Dendritic cell treated with granulocyte-macrophage colony-stimulating factor and Interleukin-4, amounts not matched to agents 40 ng/mL and 50 ng/mL, for 4 days (primary cell): ENCODE results near the gene TNIK.

Experiments used
- H3K27ac Mint-ChIP-seq: one replicate; pipeline ENCODE4 v1.8.0; 2022; ENCODE audit warnings: mild to moderate bottlenecking, mixed read lengths
- H3K27me3 Mint-ChIP-seq: one replicate; pipeline ENCODE4 v1.8.0; 2022; ENCODE audit warnings: mild to moderate bottlenecking, mixed read lengths
- H3K36me3 Mint-ChIP-seq: one replicate; pipeline ENCODE4 v1.8.0; 2022; ENCODE audit warnings: low read depth, mixed read lengths
- H3K4me1 Mint-ChIP-seq: one replicate; pipeline ENCODE4 v1.8.0; 2022; ENCODE audit warnings: low read depth, mixed read lengths
- H3K4me3 Mint-ChIP-seq: one replicate; pipeline ENCODE4 v1.8.0; 2022; ENCODE audit warnings: mild to moderate bottlenecking, moderate library complexity, mixed read lengths
- H3K9me3 Mint-ChIP-seq: one replicate; pipeline ENCODE4 v1.8.0; 2022; ENCODE audit warnings: mixed read lengths
- intact Hi-C: fragments of 100-400 bp; cut with micrococcal nuclease; formaldehyde crosslinking; loops from one replicate; pipeline ENCODE4 v1.15.0; 2022

Gene TNIK

GRCh38 chr3:171113716-171114115, 346.5 kb downstream of the TNIK start:
- H3K27ac Mint-ChIP-seq = no peak overlapping the region
- no peaks in the 10 kb centered on the region for H3K4me1 Mint-ChIP-seq
- intact Hi-C loops = no loop called here
- H3K27me3 Mint-ChIP-seq = no peaks in the 10 kb centered on the region
- no peaks in the 10 kb centered on the region for H3K9me3 Mint-ChIP-seq
- no peaks in the 10 kb centered on the region for H3K36me3 Mint-ChIP-seq
- H3K4me3 Mint-ChIP-seq = no peak overlapping the region

- peaks cover 8% of the 10 kb centered on the region for H3K4me1 Mint-ChIP-seq
- no peaks in the 10 kb centered on the region for H3K27me3 Mint-ChIP-seq
- no peak overlapping the region for H3K27ac Mint-ChIP-seq
- intact Hi-C loops = no loop called here
- no peak overlapping the region for H3K4me3 Mint-ChIP-seq
- no peaks in the 10 kb centered on the region for H3K36me3 Mint-ChIP-seq
- H3K9me3 Mint-ChIP-seq = no peaks in the 10 kb centered on the region
These were observed 349.5 kb downstream of the TNIK start for GRCh38 chr3:171110715-171111114.

- H3K27me3 Mint-ChIP-seq = no peaks in the 10 kb centered on the region
- H3K27ac Mint-ChIP-seq = no peak overlapping the region
- no peak overlapping the region for H3K4me3 Mint-ChIP-seq
- H3K4me1 Mint-ChIP-seq = peaks cover 8% of the 10 kb centered on the region
- no peaks in the 10 kb centered on the region for H3K9me3 Mint-ChIP-seq
- H3K36me3 Mint-ChIP-seq = no peaks in the 10 kb centered on the region
- intact Hi-C loops = no loop called here
These were observed 352.1 kb downstream of the TNIK start for GRCh38 chr3:171108066-171108465.

- Mint-ChIP-seq H3K27ac (no peak overlapping the region), H3K4me3 (no peak overlapping the region), H3K36me3 (no peaks in the 10 kb centered on the region), H3K27me3 (no peaks in the 10 kb centered on the region), H3K4me1 (peaks cover 8% of the 10 kb centered on the region), H3K9me3 (no peaks in the 10 kb centered on the region)
- intact Hi-C loops = no loop called here
These were observed 357.0 kb downstream of the TNIK start for GRCh38 chr3:171103185-171103584.

- no peak overlapping the region for H3K27ac Mint-ChIP-seq
- no peaks in the 10 kb centered on the region for H3K36me3 Mint-ChIP-seq
- intact Hi-C loops = no loop called here
- no peak overlapping the region for H3K4me3 Mint-ChIP-seq
- no peaks in the 10 kb centered on the region for H3K4me1 Mint-ChIP-seq
- H3K27me3 Mint-ChIP-seq = no peaks in the 10 kb centered on the region
- H3K9me3 Mint-ChIP-seq = no peaks in the 10 kb centered on the region
These were observed 358.1 kb downstream of the TNIK start for GRCh38 chr3:171101982-171102641.

GRCh38 chr3:171099911-171100310, 360.3 kb downstream of the TNIK start:
- Mint-ChIP-seq H3K36me3 (no peaks in the 10 kb centered on the region), H3K4me1 (no peaks in the 10 kb centered on the region), H3K27ac (no peak overlapping the region), H3K4me3 (no peak overlapping the region), H3K27me3 (no peaks in the 10 kb centered on the region), H3K9me3 (no peaks in the 10 kb centered on the region)
- intact Hi-C loops = no loop called here

GRCh38 chr3:171095063-171095462, 365.1 kb downstream of the TNIK start:
- Mint-ChIP-seq H3K27me3 (no peaks in the 10 kb centered on the region), H3K27ac (no peak overlapping the region), H3K4me1 (no peaks in the 10 kb centered on the region), H3K36me3 (no peaks in the 10 kb centered on the region), H3K9me3 (no peaks in the 10 kb centered on the region), H3K4me3 (no peak overlapping the region)
- intact Hi-C loops = no loop called here

GRCh38 chr3:171094411-171094810, 365.8 kb downstream of the TNIK start:
- H3K4me1 Mint-ChIP-seq = no peaks in the 10 kb centered on the region
- no peaks in the 10 kb centered on the region for H3K27me3 Mint-ChIP-seq
- no peak overlapping the region for H3K27ac Mint-ChIP-seq
- no peaks in the 10 kb centered on the region for H3K9me3 Mint-ChIP-seq
- no peaks in the 10 kb centered on the region for H3K36me3 Mint-ChIP-seq
- intact Hi-C loops = no loop called here
- H3K4me3 Mint-ChIP-seq = no peak overlapping the region

- intact Hi-C loops = no loop called here
- no peak overlapping the region for H3K4me3 Mint-ChIP-seq
- H3K36me3 Mint-ChIP-seq = no peaks in the 10 kb centered on the region
- H3K9me3 Mint-ChIP-seq = no peaks in the 10 kb centered on the region
- H3K4me1 Mint-ChIP-seq = no peaks in the 10 kb centered on the region
- no peak overlapping the region for H3K27ac Mint-ChIP-seq
- no peaks in the 10 kb centered on the region for H3K27me3 Mint-ChIP-seq
These were observed 366.7 kb downstream of the TNIK start for GRCh38 chr3:171093462-171093861.

GRCh38 chr3:171092467-171092911, 367.7 kb downstream of the TNIK start:
- Mint-ChIP-seq H3K4me3 (no peak overlapping the region), H3K9me3 (no peaks in the 10 kb centered on the region), H3K36me3 (no peaks in the 10 kb centered on the region), H3K4me1 (no peaks in the 10 kb centered on the region), H3K27me3 (no peaks in the 10 kb centered on the region), H3K27ac (no peak overlapping the region)
- intact Hi-C loops = no loop called here

- H3K4me1 Mint-ChIP-seq = no peaks in the 10 kb centered on the region
These were observed 369.9 kb downstream of the TNIK start for GRCh38 chr3:171090321-171090720.

GRCh38 chr3:171088964-171089754, 371.0 kb downstream of the TNIK start:
- intact Hi-C loops = no loop called here
- Mint-ChIP-seq H3K36me3 (no peaks in the 10 kb centered on the region), H3K27ac (no peak overlapping the region), H3K4me3 (no peak overlapping the region), H3K9me3 (no peaks in the 10 kb centered on the region), H3K4me1 (no peaks in the 10 kb centered on the region), H3K27me3 (no peaks in the 10 kb centered on the region)

More at GRCh38 chr3:171090321-171090720, 369.9 kb downstream of the TNIK start:
- Mint-ChIP-seq H3K4me3 (no peak overlapping the region), H3K36me3 (no peaks in the 10 kb centered on the region), H3K27ac (no peak overlapping the region), H3K9me3 (no peaks in the 10 kb centered on the region), H3K27me3 (no peaks in the 10 kb centered on the region)
- intact Hi-C loops = no loop called here

GRCh38 chr3:171088496-171088895, 371.7 kb downstream of the TNIK start:
- Mint-ChIP-seq H3K36me3 (no peaks in the 10 kb centered on the region), H3K27me3 (no peaks in the 10 kb centered on the region), H3K4me1 (no peaks in the 10 kb centered on the region), H3K27ac (no peak overlapping the region), H3K4me3 (no peak overlapping the region), H3K9me3 (no peaks in the 10 kb centered on the region)
- intact Hi-C loops = no loop called here

GRCh38 chr3:171086914-171087313, 373.3 kb downstream of the TNIK start:
- intact Hi-C loops = no loop called here
- Mint-ChIP-seq H3K4me3 (no peak overlapping the region), H3K9me3 (no peaks in the 10 kb centered on the region), H3K4me1 (no peaks in the 10 kb centered on the region), H3K36me3 (no peaks in the 10 kb centered on the region), H3K27ac (no peak overlapping the region), H3K27me3 (no peaks in the 10 kb centered on the region)
